Tibial nerve (tissue), 4 donors: ENCODE data around the gene YWHAB.

Experiments used
- EP300 ChIP-seq, 2 donors: sonication (generic); formaldehyde crosslinking; IDR thresholded peaks; one replicate each; pipeline ENCODE4 v1.6.1; 2017; ENCODE audit warnings: antibody characterized with exemption in 2 of 2, mild to moderate bottlenecking in 1 of 2
- POLR2A ChIP-seq, 2 donors: fragments of 450-650 bp; IDR thresholded peaks; one replicate each; pipeline ENCODE4 v1.6.1; 2017; ENCODE audit warnings: antibody characterized with exemption in 2 of 2, mild to moderate bottlenecking in 2 of 2, moderate library complexity in 2 of 2
- TF ChIP-seq, protein P1 (sequence below), 5 experiments: fragments of 200-600 bp in 3 of 5; fragments of 450-650 bp in 2 of 5; sonication (generic) in 3 of 5; IDR thresholded peaks; one replicate each; pipeline ENCODE4 v1.5.1; 2016 to 2019; ENCODE audit warnings: antibody characterized with exemption in 5 of 5, mild to moderate bottlenecking in 3 of 5, moderate library complexity in 2 of 5

DNA sequence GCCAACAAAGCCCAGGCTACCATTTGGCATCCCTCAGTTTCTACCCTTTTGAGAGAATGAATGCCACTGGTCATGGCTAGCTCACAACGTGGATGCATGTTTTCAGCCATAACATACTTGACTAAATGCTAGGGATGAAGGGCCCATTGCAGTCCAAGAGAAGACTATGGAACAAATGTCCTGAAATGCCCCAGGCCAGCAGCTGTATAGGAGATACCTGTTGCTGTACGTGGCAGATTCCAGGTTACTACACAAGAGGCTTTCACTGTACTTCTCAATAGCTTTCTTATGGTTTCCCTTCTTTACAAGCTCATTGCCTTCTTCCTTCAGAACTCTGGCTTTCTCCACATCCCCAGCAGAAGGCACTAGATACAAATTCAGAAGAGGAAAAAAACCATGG, 63.0 kb downstream of the YWHAB start:
- TF ChIP-seq, protein P1, sequence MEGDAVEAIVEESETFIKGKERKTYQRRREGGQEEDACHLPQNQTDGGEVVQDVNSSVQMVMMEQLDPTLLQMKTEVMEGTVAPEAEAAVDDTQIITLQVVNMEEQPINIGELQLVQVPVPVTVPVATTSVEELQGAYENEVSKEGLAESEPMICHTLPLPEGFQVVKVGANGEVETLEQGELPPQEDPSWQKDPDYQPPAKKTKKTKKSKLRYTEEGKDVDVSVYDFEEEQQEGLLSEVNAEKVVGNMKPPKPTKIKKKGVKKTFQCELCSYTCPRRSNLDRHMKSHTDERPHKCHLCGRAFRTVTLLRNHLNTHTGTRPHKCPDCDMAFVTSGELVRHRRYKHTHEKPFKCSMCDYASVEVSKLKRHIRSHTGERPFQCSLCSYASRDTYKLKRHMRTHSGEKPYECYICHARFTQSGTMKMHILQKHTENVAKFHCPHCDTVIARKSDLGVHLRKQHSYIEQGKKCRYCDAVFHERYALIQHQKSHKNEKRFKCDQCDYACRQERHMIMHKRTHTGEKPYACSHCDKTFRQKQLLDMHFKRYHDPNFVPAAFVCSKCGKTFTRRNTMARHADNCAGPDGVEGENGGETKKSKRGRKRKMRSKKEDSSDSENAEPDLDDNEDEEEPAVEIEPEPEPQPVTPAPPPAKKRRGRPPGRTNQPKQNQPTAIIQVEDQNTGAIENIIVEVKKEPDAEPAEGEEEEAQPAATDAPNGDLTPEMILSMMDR (IDR thresholded peaks at IDR 0.05): no peak
- TF ChIP-seq POLR2A (IDR thresholded peaks at IDR 0.05) (no peak), EP300 (IDR thresholded peaks at IDR 0.05) (no peak)
